ENCODE results near the gene STX3.

- TF ChIP-seq CTCF (IDR thresholded peaks at IDR 0.05): no peak
- TF ChIP-seq EP300 (IDR thresholded peaks at IDR 0.05): no peak
- TF ChIP-seq POLR2A (IDR thresholded peaks at IDR 0.05): no peak
- TF ChIP-seq POLR2AphosphoS5 (IDR thresholded peaks at IDR 0.05): no peak
These were observed 4.7 kb downstream of the STX3 start for GRCh38 chr11:59759900-59760299.
